ENCODE measurements around the gene PPP4R1.

PPP4R1 gene

GRCh38 chr18:9617006-9617542, 2.7 kb upstream of the PPP4R1 start:
- no peak overlapping the region for H3K4me2 ChIP-seq

GRCh38 chr18:9616049-9616448, 1.7 kb upstream of the PPP4R1 start:
- no peak overlapping the region; the same call in 1 of the 2 replicates for H3K9ac ChIP-seq
- peak overlapping the region; percentile 81; the same call in 1 of the 2 replicates for H3K4me2 ChIP-seq
- peaks cover 26% of the 10 kb centered on the region for H3K79me2 ChIP-seq (ENCODE audit: insufficient read depth, low read depth)
- peaks cover 34% of the 10 kb centered on the region for H3K4me1 ChIP-seq (ENCODE audit: low read depth, poor library complexity, severe bottlenecking)
- TF ChIP-seq CTCF (conservative IDR thresholded peaks at IDR 0.05; ENCODE audit: low read depth, low read length) = no peak
- no peaks in the 10 kb centered on the region for H3K27me3 ChIP-seq (ENCODE audit: insufficient read depth, low read depth)
- no peak overlapping the region for H3K4me3 ChIP-seq (IDR thresholded peaks at IDR 0.05; ENCODE audit: insufficient read depth, low read depth, low read length)
- no peaks in the 10 kb centered on the region for H3K36me3 ChIP-seq (ENCODE audit: insufficient read depth)
- H2AFZ ChIP-seq (ENCODE audit: low read depth) = 0 out of 2 replicates have a peak overlapping the region, but pooled peaks have one; percentile 53
- H4K20me1 ChIP-seq (ENCODE audit: insufficient read depth) = no peaks in the 10 kb centered on the region
- no peak overlapping the region for H3K27ac ChIP-seq

More at GRCh38 chr18:9617006-9617542, 2.7 kb upstream of the PPP4R1 start:
- Histone ChIP-seq H3K4me1 (ENCODE audit: low read depth, poor library complexity, severe bottlenecking) (peaks cover 24% of the 10 kb centered on the region), H3K27me3 (ENCODE audit: insufficient read depth, low read depth) (no peaks in the 10 kb centered on the region), H3K79me2 (ENCODE audit: insufficient read depth, low read depth) (peaks cover 16% of the 10 kb centered on the region), H3K36me3 (ENCODE audit: insufficient read depth) (no peaks in the 10 kb centered on the region), H4K20me1 (ENCODE audit: insufficient read depth) (no peaks in the 10 kb centered on the region), H3K9ac (no peak overlapping the region), H2AFZ (ENCODE audit: low read depth) (no peak overlapping the region), H3K4me3 (IDR thresholded peaks at IDR 0.05; ENCODE audit: insufficient read depth, low read depth, low read length) (no peak overlapping the region), H3K27ac (no peak overlapping the region)
- TF ChIP-seq CTCF (conservative IDR thresholded peaks at IDR 0.05; ENCODE audit: low read depth, low read length) = no peak

- Histone ChIP-seq H3K9ac (peak overlapping the region; percentile 83), H3K79me2 (ENCODE audit: insufficient read depth, low read depth) (peaks cover 33% of the 10 kb centered on the region), H2AFZ (ENCODE audit: low read depth) (peak overlapping the region; percentile 53; the same call in 1 of the 2 replicates), H3K4me2 (peak overlapping the region; percentile 81), H3K27me3 (ENCODE audit: insufficient read depth, low read depth) (no peaks in the 10 kb centered on the region), H4K20me1 (ENCODE audit: insufficient read depth) (no peaks in the 10 kb centered on the region), H3K36me3 (ENCODE audit: insufficient read depth) (no peaks in the 10 kb centered on the region), H3K4me3 (IDR thresholded peaks at IDR 0.05; ENCODE audit: insufficient read depth, low read depth, low read length) (no peak overlapping the region), H3K27ac (peak overlapping the region; percentile 76), H3K4me1 (ENCODE audit: low read depth, poor library complexity, severe bottlenecking) (peaks cover 37% of the 10 kb centered on the region)
- no peak for TF ChIP-seq CTCF (conservative IDR thresholded peaks at IDR 0.05; ENCODE audit: low read depth, low read length)
Observed at GRCh38 chr18:9615280-9615797, 980 bp upstream of the PPP4R1 start.

GRCh38 chr18:9613550-9614400, 584 bp downstream of the PPP4R1 start:
- H3K36me3 ChIP-seq (ENCODE audit: insufficient read depth) = no peaks in the 10 kb centered on the region
- H3K79me2 ChIP-seq (ENCODE audit: insufficient read depth, low read depth) = peaks cover 48% of the 10 kb centered on the region
- peak overlapping the region; percentile 75 for H3K27ac ChIP-seq
- H2AFZ ChIP-seq (ENCODE audit: low read depth) = peak overlapping the region; percentile 66; the same call in 1 of the 2 replicates
- H3K4me2 ChIP-seq = peak overlapping the region; percentile 93
- no peak overlapping the region for H3K4me3 ChIP-seq (IDR thresholded peaks at IDR 0.05; ENCODE audit: insufficient read depth, low read depth, low read length)
- H3K9ac ChIP-seq = peak overlapping the region; percentile 80
- no peaks in the 10 kb centered on the region for H4K20me1 ChIP-seq (ENCODE audit: insufficient read depth)
- H3K27me3 ChIP-seq (ENCODE audit: insufficient read depth, low read depth) = no peaks in the 10 kb centered on the region
- H3K4me1 ChIP-seq (ENCODE audit: low read depth, poor library complexity, severe bottlenecking) = peaks cover 50% of the 10 kb centered on the region
- no peak for TF ChIP-seq CTCF (conservative IDR thresholded peaks at IDR 0.05; ENCODE audit: low read depth, low read length)

Measured in KMS-11 (cell line).